GM23248 (cell line): Measurements from ENCODE around the gene RIPOR3. TPM values are rescaled to one million over a fixed set of nuclear protein-coding genes. Genes with fewer than 3 reads are reported as not detected.
A peak's percentile ranks its signal among the peaks of the same experiment; 100 is the strongest.

Experiments used
- DNase-seq: peaks from one replicate; pipeline ENCODE4 v3.0.0-alpha.2; 2015
- H2AFZ ChIP-seq: fragments of 200-600 bp; sonication (generic); 2 replicates; pipeline ENCODE4 v1.6.1; 2016; ENCODE audit warnings: antibody characterized with exemption
- H3F3A ChIP-seq: fragments of 200-600 bp; sonication (generic); 2 replicates; pipeline ENCODE4 v1.6.1; 2016; ENCODE audit warnings: mild to moderate bottlenecking, antibody characterized with exemption, mixed run types; ENCODE audit not compliant: insufficient read depth
- H3K27ac ChIP-seq: fragments of 200-600 bp; sonication (generic); 2 replicates; pipeline ENCODE4 v1.5.1; 2016; ENCODE audit warnings: mild to moderate bottlenecking
- H3K27me3 ChIP-seq: fragments of 200-600 bp; sonication (generic); replicated peaks from 2 replicates; pipeline ENCODE4 v1.6.1; 2016; ENCODE audit warnings: mild to moderate bottlenecking; ENCODE audit not compliant: insufficient read depth
- H3K36me3 ChIP-seq: fragments of 200-600 bp; sonication (generic); 2 replicates; pipeline ENCODE4 v1.6.1; 2016; ENCODE audit warnings: low read depth, mild to moderate bottlenecking
- H3K4me1 ChIP-seq: fragments of 200-600 bp; sonication (generic); 2 replicates; pipeline ENCODE4 v1.6.1; 2016; ENCODE audit warnings: mild to moderate bottlenecking; ENCODE audit not compliant: insufficient read depth
- H3K4me2 ChIP-seq: fragments of 200-600 bp; sonication (generic); one replicate; pipeline ENCODE4 v1.6.1; 2016; ENCODE audit warnings: mild to moderate bottlenecking; ENCODE audit not compliant: unreplicated experiment
- H3K4me3 ChIP-seq: fragments of 200-600 bp; sonication (generic); 2 replicates; pipeline ENCODE4 v1.5.1; 2016; ENCODE audit warnings: mild to moderate bottlenecking
- H3K79me2 ChIP-seq: fragments of 200-600 bp; sonication (generic); 2 replicates; pipeline ENCODE4 v1.6.1; 2016; ENCODE audit warnings: mild to moderate bottlenecking; ENCODE audit not compliant: insufficient read depth
- H3K9ac ChIP-seq: fragments of 200-600 bp; sonication (generic); 2 replicates; pipeline ENCODE4 v1.6.1; 2016; ENCODE audit warnings: mild to moderate bottlenecking
- H3K9me2 ChIP-seq: fragments of 200-600 bp; sonication (generic); 2 replicates; pipeline ENCODE4 v1.6.1; 2016; ENCODE audit warnings: mixed run types, mild to moderate bottlenecking, moderate library complexity; ENCODE audit not compliant: insufficient read depth
- H3K9me3 ChIP-seq: fragments of 200-600 bp; sonication (generic); one replicate; pipeline ENCODE4 v1.6.1; 2017; ENCODE audit warnings: low read depth
- H4K20me1 ChIP-seq: fragments of 200-600 bp; sonication (generic); 2 replicates; pipeline ENCODE4 v1.6.0; 2016; ENCODE audit not compliant: insufficient read depth
- EZH2 ChIP-seq: fragments of 200-600 bp; sonication (generic); IDR thresholded peaks from 2 replicates; pipeline ENCODE4 v1.6.1; 2018; ENCODE audit warnings: antibody characterized with exemption, mild to moderate bottlenecking; ENCODE audit not compliant: insufficient read depth, poor library complexity, severe bottlenecking
- EZH2phosphoT487 ChIP-seq: fragments of 200-600 bp; sonication (generic); IDR thresholded peaks from 2 replicates; pipeline ENCODE4 v1.6.1; 2018; ENCODE audit warnings: antibody characterized with exemption, moderate library complexity, mild to moderate bottlenecking, low read depth; ENCODE audit not compliant: insufficient read depth
- WGBS, 2 experiments: methylation state at CpG; one replicate each; pipeline ENCODE4 v1.1.6; 2015 to 2017; ENCODE audit warnings: low lambda C conversion rate in 2 of 2, low coverage in 1 of 2; ENCODE audit errors: missing lambda C conversion rate in 2 of 2; 5-methylcytosine and 5-hydroxymethylcytosine counted together
- in situ Hi-C: fragments of 300-500 bp; cut with MboI; formaldehyde crosslinking; loops from 2 replicates; pipeline ENCODE4 v1.15.0; 2020
- polyA plus RNA-seq: library from polyadenylated mRNA; unstranded; fragments of >200 nt; fragmentation: Nextera tagmentation; extraction: Ambion mirVana; gene quantifications from 2 replicates; pipeline ENCODE4 v1.2.1, GENCODE V29; 2016
- total RNA-seq: library from RNA; depleted of rRNA; stranded (reverse); fragments of >200 nt; shearing (Covaris generic); gene quantifications from 2 replicates; pipeline ENCODE4 v1.2.3, GENCODE V29; 2014

RIPOR3 gene
- total and polyA plus RNA-seq, 2 experiments from 2014 or later: 0.49 TPM; not detected in 1

- Histone ChIP-seq H3K27me3 (no peaks in the 10 kb centered on the region), H3K9me3 (no peaks in the 10 kb centered on the region), H3K4me1 (peaks cover 42% of the 10 kb centered on the region), H3K9ac (peak overlapping the region; percentile 78), H3K4me3 (peak overlapping the region; percentile 58), H3K36me3 (no peaks in the 10 kb centered on the region), H3K4me2 (peak overlapping the region; percentile 86), H3K9me2 (no peaks in the 10 kb centered on the region), H3F3A (peaks cover 21% of the 10 kb centered on the region), H3K79me2 (no peaks in the 10 kb centered on the region), H4K20me1 (no peaks in the 10 kb centered on the region), H2AFZ (peak overlapping the region; percentile 70), H3K27ac (peak overlapping the region; percentile 95)
- WGBS, 2 experiments: 26 to 33% methylated on average over 9 of the region's 9 CpGs
- in situ Hi-C loops: no loop called here
- TF ChIP-seq EZH2 (no peak), EZH2phosphoT487 (no peak)
- peak; percentile 85 for DNase-seq
Observed at GRCh38 chr20:50694379-50695134, 3.2 kb upstream of the RIPOR3 start.

- Histone ChIP-seq H3K27ac (no peak overlapping the region), H3K9ac (no peak overlapping the region), H3K79me2 (no peaks in the 10 kb centered on the region), H3K4me3 (no peak overlapping the region), H3K36me3 (no peaks in the 10 kb centered on the region), H2AFZ (no peak overlapping the region), H3F3A (peaks cover 21% of the 10 kb centered on the region), H3K27me3 (no peaks in the 10 kb centered on the region), H3K4me2 (no peak overlapping the region), H3K9me2 (no peaks in the 10 kb centered on the region), H3K9me3 (no peaks in the 10 kb centered on the region), H3K4me1 (peaks cover 42% of the 10 kb centered on the region), H4K20me1 (no peaks in the 10 kb centered on the region)
- 98 to 100% methylated on average over 1 of the region's 1 CpG for WGBS, 2 experiments
- no peak for TF ChIP-seq EZH2phosphoT487
- in situ Hi-C loops: no loop called here
- DNase-seq: peak; percentile 23
Observed at GRCh38 chr20:50693001-50693400, 1.7 kb upstream of the RIPOR3 start.

- no peaks in the 10 kb centered on the region for H3K36me3 ChIP-seq
- DNase-seq: no peak
- H3K4me2 ChIP-seq: no peak overlapping the region
- no peak overlapping the region for H2AFZ ChIP-seq
- no peaks in the 10 kb centered on the region for H3K27me3 ChIP-seq
- no peak overlapping the region for H3K4me3 ChIP-seq
- in situ Hi-C loops: no loop called here
- no peaks in the 10 kb centered on the region for H3K9me3 ChIP-seq
- H3K27ac ChIP-seq: no peak overlapping the region
- no peak for TF ChIP-seq EZH2phosphoT487
- no peak for TF ChIP-seq EZH2
- no peaks in the 10 kb centered on the region for H3K9me2 ChIP-seq
- peaks cover 21% of the 10 kb centered on the region for H3F3A ChIP-seq
- H4K20me1 ChIP-seq: no peaks in the 10 kb centered on the region
- H3K79me2 ChIP-seq: no peaks in the 10 kb centered on the region
- H3K9ac ChIP-seq: no peak overlapping the region
- H3K4me1 ChIP-seq: peaks cover 42% of the 10 kb centered on the region
- WGBS, 2 experiments: 94 to 96% methylated on average over 2 of the region's 2 CpGs
Observed at GRCh38 chr20:50692552-50692933, 1.2 kb upstream of the RIPOR3 start.

- DNase-seq: peak; percentile 80
Observed at GRCh38 chr20:50691573-50692551, 520 bp upstream of the RIPOR3 start.

More at GRCh38 chr20:50691573-50692551, 520 bp upstream of the RIPOR3 start:
- Histone ChIP-seq H3K4me2 (peak overlapping the region; percentile 68), H4K20me1 (no peaks in the 10 kb centered on the region), H3K4me3 (peak overlapping the region; percentile 66), H3K9ac (peak overlapping the region; percentile 68), H3K27me3 (no peaks in the 10 kb centered on the region), H3K4me1 (peaks cover 42% of the 10 kb centered on the region), H3K9me2 (no peaks in the 10 kb centered on the region), H3K9me3 (no peaks in the 10 kb centered on the region), H3K36me3 (no peaks in the 10 kb centered on the region), H3F3A (peaks cover 21% of the 10 kb centered on the region), H2AFZ (peak overlapping the region; percentile 86), H3K79me2 (no peaks in the 10 kb centered on the region), H3K27ac (no peak overlapping the region)
- TF ChIP-seq EZH2phosphoT487 (no peak), EZH2 (no peak)
- in situ Hi-C loops: no loop called here
- WGBS, 2 experiments: 49 to 57% methylated on average over 17 to 21 of the region's 23 CpGs
